HG03135 (cell line): ENCODE data around the gene SYCP3.

Experiments used
- ATAC-seq: cut with Tn5 transposase; IDR thresholded peaks from one replicate; pipeline ENCODE4 v1.9.1; 2021; ENCODE audit warnings: mild to moderate bottlenecking, moderate library complexity; ENCODE audit not compliant: unreplicated experiment

Gene SYCP3

DNA sequence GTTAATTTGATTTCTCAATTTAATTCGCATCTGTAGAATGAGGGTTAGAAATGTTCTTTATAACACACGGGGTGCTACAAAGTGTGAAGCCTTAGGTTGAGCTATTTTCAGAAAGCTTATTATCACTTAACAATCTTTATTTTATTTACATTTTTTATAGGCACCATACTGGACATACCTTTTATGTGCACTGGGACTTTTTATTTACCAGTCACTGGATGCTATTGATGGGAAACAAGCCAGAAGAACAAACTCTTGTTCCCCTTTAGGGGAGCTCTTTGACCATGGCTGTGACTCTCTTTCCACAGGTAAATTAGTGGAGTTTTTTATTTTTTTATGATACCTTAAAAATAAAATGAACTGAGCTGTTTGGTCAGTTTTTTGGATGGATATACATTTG lies 25.3 kb downstream of the SYCP3 start:
- no peak for ATAC-seq

- ATAC-seq = no peak
Measured at GRCh38 chr12:101713059-101713682, 26.1 kb downstream of the SYCP3 start.

GRCh38 chr12:101710288-101710687 lies 29.0 kb downstream of the SYCP3 start:
- ATAC-seq = no peak

DNA sequence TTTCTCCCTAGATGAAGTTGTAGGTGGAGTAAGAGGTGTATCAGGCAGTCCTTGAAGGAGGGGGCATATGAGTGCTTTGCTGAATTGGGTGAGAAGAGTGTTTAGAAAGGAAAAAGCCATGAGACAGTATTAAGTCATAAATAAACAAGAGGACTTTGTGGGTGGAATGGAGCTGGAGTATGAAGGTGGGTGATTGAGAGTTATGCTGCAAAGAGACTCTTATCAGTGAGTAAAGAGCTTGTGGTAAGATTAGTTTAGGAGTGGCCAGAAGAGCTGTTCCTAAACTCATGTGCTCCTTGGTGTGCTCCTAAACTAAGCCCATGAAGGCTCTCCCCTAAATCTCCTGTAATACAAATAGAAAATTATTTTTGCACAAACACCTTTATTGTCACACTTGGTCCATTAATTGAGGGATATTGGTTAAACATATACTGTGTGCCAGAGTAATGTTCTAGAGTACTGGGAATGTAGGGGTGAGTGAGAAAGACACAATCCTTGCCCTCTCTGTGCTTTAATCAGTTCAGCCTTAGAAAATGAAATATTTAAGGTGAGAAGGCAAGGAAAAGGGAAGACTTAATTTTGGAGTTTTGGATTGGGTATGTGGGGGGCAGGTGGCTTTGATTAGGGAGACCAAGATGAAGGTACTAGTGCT lies 32.0 kb downstream of the SYCP3 start:
- no peak for ATAC-seq

DNA sequence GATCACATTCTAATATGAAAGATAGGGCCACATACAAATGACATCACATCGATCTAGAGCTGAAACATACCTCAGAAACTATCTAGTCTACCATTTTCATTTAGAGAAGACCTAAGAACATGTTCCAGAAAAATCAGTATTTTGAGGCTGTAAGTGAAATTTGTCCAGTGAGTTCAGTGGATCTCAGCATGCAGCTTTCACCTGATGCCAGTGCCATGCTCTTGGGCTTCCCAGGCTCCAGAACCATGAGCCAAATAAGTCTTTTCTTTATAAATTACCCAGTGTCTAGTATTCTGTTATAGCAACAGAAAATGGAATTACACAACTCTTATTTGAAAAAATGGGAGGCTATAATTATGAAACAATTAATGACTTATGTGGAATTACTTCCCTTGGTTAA lies 32.9 kb downstream of the SYCP3 start:
- no peak for ATAC-seq

- ATAC-seq = no peak
Measured at GRCh38 chr12:101703487-101703886, 35.8 kb downstream of the SYCP3 start.

DNA sequence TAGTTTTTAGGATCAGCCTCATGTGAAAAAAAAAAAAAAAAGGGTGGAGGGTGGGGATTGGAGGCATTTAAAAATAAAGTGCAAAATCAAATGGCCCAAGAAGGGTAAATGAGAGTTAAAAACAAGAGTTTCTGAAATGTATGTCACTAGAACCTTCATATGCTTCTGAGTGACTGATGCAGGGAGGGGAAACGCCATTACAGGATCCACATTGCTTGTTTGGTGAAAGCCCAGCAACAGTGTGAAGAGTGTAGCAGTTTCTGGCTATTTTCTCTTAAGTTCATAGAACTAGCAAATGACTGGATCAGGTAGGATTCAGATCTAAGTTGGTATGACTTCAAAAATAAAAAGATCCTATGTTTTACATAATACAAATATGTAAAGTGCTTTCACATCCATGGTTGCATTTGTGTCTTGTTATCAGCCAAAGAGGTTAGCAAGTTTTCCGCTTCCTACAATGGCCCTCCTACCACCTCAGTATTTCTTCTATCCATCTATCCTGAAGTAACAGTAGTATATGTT lies 38.9 kb downstream of the SYCP3 start:
- ATAC-seq = no peak

DNA sequence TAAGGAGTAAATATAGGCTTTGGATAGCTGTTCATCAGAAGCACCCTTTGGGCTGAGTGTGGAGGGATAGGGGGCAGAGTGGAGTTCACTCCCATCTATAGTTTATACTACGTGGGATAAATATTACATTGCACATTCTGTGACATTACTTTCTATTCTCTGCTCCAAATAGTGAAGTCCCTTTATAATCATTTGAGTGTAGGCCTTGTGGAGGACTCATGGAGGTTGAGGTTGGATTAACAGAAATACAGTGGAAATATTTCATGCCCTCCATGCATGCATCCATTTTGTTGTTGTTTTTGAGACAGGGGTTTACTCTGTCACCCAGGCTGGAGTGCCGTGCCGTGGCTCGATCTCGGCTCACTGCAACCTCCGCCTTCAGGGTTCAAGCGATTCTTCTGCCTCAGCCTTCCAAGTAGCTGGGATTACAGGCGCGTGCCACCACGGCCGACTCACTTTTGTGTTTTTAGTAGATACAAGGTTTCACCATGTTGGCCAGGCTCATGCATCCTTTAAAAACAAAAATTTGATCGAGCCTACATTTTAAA lies 40.4 kb downstream of the SYCP3 start:
- no peak for ATAC-seq

GRCh38 chr12:101697930-101698799 lies 41.1 kb downstream of the SYCP3 start:
- peak; percentile 33 for ATAC-seq

- peak; percentile 66 for ATAC-seq
Measured at GRCh38 chr12:101697197-101697929, 41.9 kb downstream of the SYCP3 start, which contains the start of gene CHPT1. Gene CHPT1 (plus strand): TSS chr12:101697640. CDS start chr12:101697862, 222 bp downstream.

DNA sequence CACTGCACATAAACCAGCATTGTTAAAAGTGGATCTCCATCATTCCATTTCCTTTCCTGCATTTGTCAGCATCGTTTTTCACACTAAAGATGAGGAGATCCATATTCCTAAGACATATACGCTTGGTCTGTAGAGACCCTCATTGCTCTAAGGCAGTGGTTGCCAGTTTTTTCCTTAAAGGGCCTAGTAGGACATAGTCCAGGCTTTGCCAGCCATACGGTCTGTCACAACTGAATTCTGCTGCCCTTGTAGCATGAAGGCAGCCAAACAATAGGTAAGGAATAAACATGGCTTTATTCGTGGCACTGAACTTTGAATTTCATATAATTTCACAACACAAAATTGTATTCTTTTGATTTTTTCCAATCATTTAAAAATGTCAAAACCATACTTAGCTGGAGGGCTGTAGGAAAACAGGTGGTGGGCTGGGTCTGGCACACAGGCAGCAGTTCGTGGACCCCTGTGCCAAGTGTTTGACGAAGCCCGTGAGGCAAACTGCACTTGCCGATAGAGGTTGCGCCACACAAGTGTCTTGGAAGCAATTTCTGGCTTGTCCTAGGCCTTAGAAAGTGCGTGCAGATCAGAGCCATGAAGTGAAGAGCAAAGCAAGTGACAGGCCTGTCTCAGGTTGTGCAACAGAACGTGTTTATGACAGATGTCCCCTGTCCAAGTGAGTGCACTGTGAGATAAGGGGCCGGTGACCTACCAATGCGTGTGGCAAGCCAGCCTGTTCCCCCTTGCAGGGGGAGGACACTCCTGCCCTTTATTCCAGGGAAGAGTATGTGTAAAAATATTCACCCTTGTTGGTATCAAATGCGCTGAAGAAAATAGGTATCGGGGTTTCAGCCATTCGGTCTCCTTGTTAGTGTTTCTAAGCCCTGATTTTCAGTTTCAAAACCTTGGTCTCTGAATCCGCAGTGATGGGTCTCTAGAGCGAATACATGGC lies 42.7 kb downstream of the SYCP3 start:
- peak; percentile 39 for ATAC-seq

DNA sequence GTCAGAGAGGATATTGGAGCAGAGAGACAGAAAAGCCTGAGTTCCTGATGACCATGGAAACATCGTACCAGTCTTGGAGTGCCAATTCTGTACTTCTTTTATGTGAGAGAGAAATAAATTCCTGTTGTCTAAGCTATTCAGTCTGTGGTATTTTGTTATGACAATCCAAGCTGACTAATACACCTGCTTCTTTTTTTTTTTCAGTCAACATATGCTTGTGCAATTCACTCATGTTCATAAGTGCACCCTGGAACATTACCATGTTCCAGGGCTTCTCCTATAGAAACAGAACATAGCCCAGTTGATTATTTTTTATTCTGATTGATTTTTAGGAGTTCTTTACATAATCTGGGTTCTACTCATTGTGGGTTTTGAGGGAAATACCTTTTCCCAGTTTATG lies 43.6 kb downstream of the SYCP3 start:
- no peak for ATAC-seq

DNA sequence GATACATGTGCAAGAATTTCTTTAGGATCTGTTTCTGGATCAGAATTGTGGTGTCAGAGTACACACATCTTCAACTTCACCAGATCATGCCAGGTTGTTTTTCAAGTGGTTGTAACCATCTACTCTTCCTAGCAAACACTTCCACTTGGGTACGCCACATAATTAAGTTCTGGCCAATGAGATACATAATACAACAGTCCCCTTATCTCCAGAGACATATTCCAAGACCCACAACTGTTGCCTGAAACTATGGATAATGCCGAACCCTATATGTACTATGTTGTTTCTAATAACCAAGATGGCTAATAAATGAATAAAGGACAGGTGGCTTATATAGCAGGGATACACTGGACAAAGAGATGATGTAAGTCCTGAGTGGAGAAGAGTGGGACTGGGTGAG lies 44.3 kb downstream of the SYCP3 start:
- ATAC-seq = no peak

DNA sequence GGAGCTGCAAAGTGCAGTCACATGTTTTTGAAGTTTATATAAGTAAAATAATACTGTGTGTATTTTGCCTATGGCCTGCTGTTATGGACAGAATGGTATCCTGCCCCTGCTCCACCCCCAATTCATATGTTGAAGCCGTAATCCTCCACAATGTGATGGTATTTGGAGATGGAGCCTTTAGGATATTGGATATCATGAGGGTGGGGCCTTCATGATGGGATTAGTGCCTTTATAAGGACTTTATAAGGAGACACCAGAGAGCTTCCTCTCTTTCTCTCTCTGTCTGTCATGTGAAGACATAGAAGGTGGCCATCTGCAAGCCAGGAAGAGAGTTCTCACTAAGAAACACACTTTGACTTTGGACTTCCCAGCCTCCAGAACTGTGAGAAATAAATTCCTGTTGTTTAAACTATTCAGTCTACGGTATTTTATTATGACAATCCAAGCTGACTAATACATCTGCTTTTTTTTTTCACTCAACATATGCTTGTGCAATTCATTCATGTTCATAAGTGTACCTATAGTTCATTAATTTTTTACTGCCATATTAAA lies 44.9 kb downstream of the SYCP3 start:
- no peak for ATAC-seq

GRCh38 chr12:101691503-101692096 lies 47.7 kb downstream of the SYCP3 start:
- no peak for ATAC-seq

DNA sequence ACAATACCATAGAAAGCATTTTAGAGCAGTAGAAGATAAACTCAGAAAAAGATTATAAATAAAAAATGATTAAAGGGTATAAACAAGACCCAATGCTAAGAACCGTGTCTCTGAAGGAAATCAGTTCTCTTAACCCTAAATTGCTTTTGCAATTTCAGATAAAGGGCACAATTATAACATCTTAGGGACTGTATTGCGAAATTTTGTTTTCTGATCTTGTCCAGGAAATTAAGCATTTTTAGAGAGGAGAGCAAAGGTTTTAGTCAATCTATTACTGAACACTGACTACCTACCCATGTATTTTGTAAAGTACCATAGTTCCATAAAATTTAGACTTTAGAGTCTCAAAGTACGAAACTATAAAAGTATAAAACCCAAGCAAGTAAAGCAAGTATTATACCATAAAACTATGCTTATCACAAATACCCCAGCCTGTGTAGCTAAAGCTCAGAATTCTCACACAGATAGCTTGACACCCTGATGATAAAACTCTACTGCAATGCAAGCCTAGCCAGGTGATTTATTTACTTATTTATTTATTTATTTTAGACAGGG lies 48.6 kb downstream of the SYCP3 start:
- ATAC-seq = no peak

DNA sequence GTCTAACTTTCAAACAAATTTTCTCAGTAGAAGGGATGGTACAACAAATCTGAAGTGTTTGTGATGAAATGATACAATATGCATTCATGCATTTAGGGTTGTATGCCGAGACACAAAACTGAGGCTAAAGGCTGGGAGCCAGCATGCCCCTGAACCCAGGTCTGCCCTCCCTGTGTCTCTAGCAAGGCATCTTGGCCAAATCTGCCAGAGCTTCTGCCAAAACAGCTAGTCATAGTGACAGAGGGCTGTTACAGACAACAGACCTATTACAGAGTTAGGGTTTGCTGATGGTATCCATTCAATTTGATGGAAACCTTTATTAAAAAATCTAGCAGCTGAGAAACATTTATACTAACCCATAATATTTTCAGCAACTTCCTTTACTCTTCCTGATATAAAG lies 53.1 kb downstream of the SYCP3 start:
- no peak for ATAC-seq

DNA sequence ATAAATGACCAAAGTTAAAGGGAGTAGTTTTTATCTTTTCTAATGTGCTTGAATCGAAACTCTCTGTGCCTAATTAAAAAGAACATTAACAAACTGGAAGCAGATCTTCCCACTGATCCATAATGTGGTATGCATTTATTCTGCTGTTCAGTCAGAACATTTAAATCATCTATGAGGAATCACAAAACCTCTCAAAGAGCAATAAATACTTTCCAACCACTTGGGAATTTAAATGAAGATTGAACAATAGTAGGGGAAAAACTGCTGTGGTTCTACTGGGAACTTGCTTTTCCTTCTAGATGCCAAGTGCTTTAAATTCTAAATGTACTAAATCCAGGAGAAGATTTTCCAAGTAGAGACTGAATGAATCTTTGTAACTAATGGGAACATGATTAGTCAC lies 54.2 kb downstream of the SYCP3 start:
- no peak for ATAC-seq
